Measurements from ENCODE around the gene TPH2.

DNA sequence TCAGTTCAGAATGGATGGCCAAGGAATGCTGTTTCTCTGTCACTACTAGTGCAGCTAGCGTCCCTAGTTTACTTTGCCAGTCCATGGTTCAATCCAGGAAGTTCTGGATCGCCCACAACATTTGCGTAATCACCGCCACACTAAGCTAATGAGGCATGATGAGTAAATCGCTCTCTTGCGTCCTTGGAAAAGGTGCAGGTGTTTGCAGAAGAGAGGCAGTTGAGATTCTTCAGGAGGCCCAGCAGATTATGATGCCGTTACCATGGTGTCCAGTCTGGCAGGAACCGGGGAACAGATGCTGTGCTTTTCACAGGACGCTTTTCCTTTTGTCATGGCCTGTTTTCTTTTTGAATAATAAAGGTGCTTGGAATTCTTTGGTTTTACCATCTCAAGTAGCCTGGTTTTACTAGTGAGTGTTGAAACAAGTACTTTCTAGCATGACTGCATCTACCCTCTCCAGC is 9.0 kb downstream of the TPH2 start:
- TF ChIP-seq CTCF (IDR thresholded peaks at IDR 0.05; ENCODE audit: borderline replicate concordance, extremely low read depth, low read length, poor library complexity, severe bottlenecking) (no peak), EZH2 (IDR thresholded peaks at IDR 0.05; ENCODE audit: borderline replicate concordance, low read depth, low read length, severe bottlenecking) (no peak)

Data from DND-41 (cell line).